ENCODE measurements around the gene STXBP1. TPM values are rescaled to one million over a fixed set of nuclear protein-coding genes. Genes with fewer than 3 reads are reported as not detected.

Gene STXBP1
- total RNA-seq, 2 donors from 2014 or later, result 66.2 to 87.3 TPM

- Histone ChIP-seq H3K4me3 (no peak overlapping the region), H3K27me3 (replicated peaks; ENCODE audit: insufficient read depth) (no peaks in the 10 kb centered on the region), H3K36me3 (peaks cover 7% of the 10 kb centered on the region), H3K4me1 (ENCODE audit: control insufficient read depth in 1 of 2, low read depth in 2 of 2) (no peaks in the 10 kb centered on the region), H3K27ac (no peak overlapping the region), H3K9me3 (no peaks in the 10 kb centered on the region)
- ATAC-seq (ENCODE audit: insufficient number of reproducible peaks, low FRiP score, low read depth), result no peak
- TF ChIP-seq CTCF (IDR thresholded peaks at IDR 0.05), result no peak
- no peak for DNase-seq (ENCODE audit: low spot score)
Observed at GRCh38 chr9:127662617-127663016, 50.5 kb downstream of the STXBP1 start.

GRCh38 chr9:127664324-127664677, 52.2 kb downstream of the STXBP1 start:
- DNase-seq (ENCODE audit: low spot score), result no peak
- Histone ChIP-seq H3K27ac (no peak overlapping the region), H3K9me3 (no peaks in the 10 kb centered on the region), H3K4me3 (no peak overlapping the region), H3K4me1 (ENCODE audit: control insufficient read depth in 1 of 2, low read depth in 2 of 2) (no peaks in the 10 kb centered on the region), H3K36me3 (peaks cover 7% of the 10 kb centered on the region), H3K27me3 (replicated peaks; ENCODE audit: insufficient read depth) (no peaks in the 10 kb centered on the region)
- no peak for TF ChIP-seq CTCF (IDR thresholded peaks at IDR 0.05)
- ATAC-seq (ENCODE audit: insufficient number of reproducible peaks, low FRiP score, low read depth), result no peak

- peaks cover 7% of the 10 kb centered on the region for H3K36me3 ChIP-seq
- DNase-seq (ENCODE audit: low spot score), result no peak
- no peak overlapping the region for H3K27ac ChIP-seq
Observed at GRCh38 chr9:127664678-127665507, 52.8 kb downstream of the STXBP1 start.

GRCh38 chr9:127667127-127667844, 55.2 kb downstream of the STXBP1 start:
- Histone ChIP-seq H3K9me3 (no peaks in the 10 kb centered on the region), H3K36me3 (peaks cover 16% of the 10 kb centered on the region), H3K4me3 (no peak overlapping the region), H3K27ac (no peak overlapping the region), H3K27me3 (replicated peaks; ENCODE audit: insufficient read depth) (no peaks in the 10 kb centered on the region), H3K4me1 (ENCODE audit: control insufficient read depth in 1 of 2, low read depth in 2 of 2) (no peaks in the 10 kb centered on the region)
- ATAC-seq (ENCODE audit: insufficient number of reproducible peaks, low FRiP score, low read depth) (no peak), DNase-seq (ENCODE audit: low spot score) (no peak)
- no peak for TF ChIP-seq CTCF (IDR thresholded peaks at IDR 0.05)

More at GRCh38 chr9:127664678-127665507, 52.8 kb downstream of the STXBP1 start:
- Histone ChIP-seq H3K4me1 (ENCODE audit: control insufficient read depth in 1 of 2, low read depth in 2 of 2) (no peaks in the 10 kb centered on the region), H3K4me3 (no peak overlapping the region), H3K27me3 (replicated peaks; ENCODE audit: insufficient read depth) (no peaks in the 10 kb centered on the region), H3K9me3 (no peaks in the 10 kb centered on the region)
- TF ChIP-seq CTCF (IDR thresholded peaks at IDR 0.05), result no peak
- no peak for ATAC-seq (ENCODE audit: insufficient number of reproducible peaks, low FRiP score, low read depth)

GRCh38 chr9:127667906-127668305, 55.8 kb downstream of the STXBP1 start:
- Histone ChIP-seq H3K36me3 (peaks cover 18% of the 10 kb centered on the region), H3K4me1 (ENCODE audit: control insufficient read depth in 1 of 2, low read depth in 2 of 2) (no peaks in the 10 kb centered on the region), H3K27me3 (replicated peaks; ENCODE audit: insufficient read depth) (no peaks in the 10 kb centered on the region), H3K9me3 (no peaks in the 10 kb centered on the region), H3K4me3 (no peak overlapping the region), H3K27ac (no peak overlapping the region)
- no peak for DNase-seq (ENCODE audit: low spot score)
- TF ChIP-seq CTCF (IDR thresholded peaks at IDR 0.05), result no peak
- no peak for ATAC-seq (ENCODE audit: insufficient number of reproducible peaks, low FRiP score, low read depth)

Data from thoracic aorta (tissue), 2 donors.